Ascending aorta (tissue), 2 donors: ENCODE measurements around the gene ASCL5. TPM values are rescaled to one million over a fixed set of nuclear protein-coding genes. Genes with fewer than 3 reads are reported as not detected.

Source experiments
- DNase-seq, 2 donors: peaks; one replicate each; pipeline ENCODE4 v3.0.0-alpha.2; 2019; ENCODE audit warnings: low spot score in 2 of 2
- H3K27ac ChIP-seq, 2 donors: fragments of 200-600 bp; sonication (generic); one replicate each; pipeline ENCODE4 v1.5.1; 2016 to 2017; ENCODE audit warnings: mild to moderate bottlenecking in 1 of 2
- H3K27me3 ChIP-seq: fragments of 200-600 bp; sonication (generic); one replicate; pipeline ENCODE4 v1.5.1; 2017
- H3K36me3 ChIP-seq, 2 donors: fragments of 200-600 bp; sonication (generic); one replicate each; pipeline ENCODE4 v1.5.1; 2016
- H3K4me1 ChIP-seq, 2 donors: fragments of 200-600 bp; sonication (generic); one replicate each; pipeline ENCODE4 v1.5.1; 2016 to 2017; ENCODE audit warnings: mild to moderate bottlenecking in 1 of 2
- H3K4me3 ChIP-seq, 2 donors: fragments of 200-600 bp; sonication (generic); one replicate each; pipeline ENCODE4 v1.5.1; 2016 to 2017; ENCODE audit warnings: mild to moderate bottlenecking in 1 of 2
- H3K9me3 ChIP-seq, 2 donors: fragments of 200-600 bp; sonication (generic); one replicate each; pipeline ENCODE4 v1.5.1; 2016
- CTCF ChIP-seq, 3 experiments: fragments of 200-600 bp in 2 of 3; fragments of 450-650 bp in 1 of 3; sonication (generic) in 2 of 3; IDR thresholded peaks; one replicate each; pipeline ENCODE4 v1.5.1; 2016 to 2019; ENCODE audit warnings: antibody characterized with exemption in 3 of 3, mild to moderate bottlenecking in 1 of 3, moderate library complexity in 1 of 3
- intact Hi-C: fragments of 100-400 bp; cut with DNase I; formaldehyde crosslinking; loops from one replicate; pipeline ENCODE4 v1.15.1; 2023
- total RNA-seq: library from RNA; depleted of rRNA; stranded (reverse); fragments of >200 nt; gene quantifications from one replicate; pipeline ENCODE4 v1.1.0, GENCODE V29; 2016

The ASCL5 gene
- not detected for total RNA-seq

- no peaks in the 10 kb centered on the region for H3K9me3 ChIP-seq
- H3K4me3 ChIP-seq = no peak within 1 kb of the TSS
- H3K27ac ChIP-seq = no peak within 1 kb of the TSS
- H3K27me3 ChIP-seq = no peaks in the 10 kb centered on the region
- intact Hi-C loops = no loop called here
- H3K36me3 ChIP-seq = no peaks in the 10 kb centered on the region
- no peak for DNase-seq
- H3K4me1 ChIP-seq = no peaks in the 10 kb centered on the region
- no peak for TF ChIP-seq CTCF (IDR thresholded peaks at IDR 0.05)
Observed at GRCh38 chr1:201126832-201127754, at the start of gene ASCL5. ASCL5 (minus strand) TSS chr1:201127184; CDS start chr1:201115372, 11,812 bp downstream.

GRCh38 chr1:201175820-201176500, 49.0 kb upstream of the ASCL5 start:
- Histone ChIP-seq H3K36me3 (no peaks in the 10 kb centered on the region), H3K27me3 (no peaks in the 10 kb centered on the region), H3K4me3 (no peak overlapping the region), H3K9me3 (peaks cover 0 to 2% of the 10 kb centered on the region in 2 donors), H3K27ac (no peak overlapping the region), H3K4me1 (peaks cover 0 to 2% of the 10 kb centered on the region in 2 donors)
- intact Hi-C loops = no loop called here
- TF ChIP-seq CTCF (IDR thresholded peaks at IDR 0.05) = no peak
- no peak for DNase-seq

GRCh38 chr1:201173736-201174135, 46.8 kb upstream of the ASCL5 start:
- Histone ChIP-seq H3K27me3 (no peaks in the 10 kb centered on the region), H3K9me3 (no peaks in the 10 kb centered on the region), H3K4me1 (peaks cover 0 to 2% of the 10 kb centered on the region in 2 donors), H3K4me3 (no peak overlapping the region), H3K36me3 (no peaks in the 10 kb centered on the region), H3K27ac (no peak overlapping the region)
- intact Hi-C loops = loop anchor here (5.0 kb wide), 1 partner anchor 36 kb away; no protein-coding TSS in a partner anchor
- DNase-seq = no peak
- TF ChIP-seq CTCF (IDR thresholded peaks at IDR 0.05) = no peak

GRCh38 chr1:201172999-201173610, 46.1 kb upstream of the ASCL5 start:
- Histone ChIP-seq H3K4me3 (no peak overlapping the region), H3K27ac (no peak overlapping the region), H3K27me3 (no peaks in the 10 kb centered on the region), H3K36me3 (no peaks in the 10 kb centered on the region), H3K4me1 (peaks cover 0 to 2% of the 10 kb centered on the region in 2 donors), H3K9me3 (no peaks in the 10 kb centered on the region)
- no peak for TF ChIP-seq CTCF (IDR thresholded peaks at IDR 0.05)
- intact Hi-C loops = loop anchor here (5.0 kb wide), 1 partner anchor 36 kb away; no protein-coding TSS in a partner anchor
- no peak for DNase-seq

GRCh38 chr1:201172326-201172725, 45.3 kb upstream of the ASCL5 start:
- Histone ChIP-seq H3K4me1 (peaks cover 0 to 2% of the 10 kb centered on the region in 2 donors), H3K9me3 (no peaks in the 10 kb centered on the region), H3K27ac (no peak overlapping the region), H3K4me3 (no peak overlapping the region), H3K27me3 (no peaks in the 10 kb centered on the region), H3K36me3 (no peaks in the 10 kb centered on the region)
- intact Hi-C loops = loop anchor here (5.0 kb wide), 1 partner anchor 35 kb away; no protein-coding TSS in a partner anchor
- TF ChIP-seq CTCF (IDR thresholded peaks at IDR 0.05) = no peak
- no peak for DNase-seq
